Heart left ventricle (tissue), 16 donors: ENCODE measurements around the gene PUS7. TPM values are rescaled to one million over a fixed set of nuclear protein-coding genes. Genes with fewer than 3 reads are reported as not detected.

Experiments
- ATAC-seq, 4 donors: fragments of 200-7000 bp; cut with Tn5 transposase; one replicate each; pipeline ENCODE4 v1.9.1; 2020 to 2022; ENCODE audit warnings: moderate library complexity in 4 of 4, mild to moderate bottlenecking in 3 of 4, moderate number of reproducible peaks in 1 of 4
- DNase-seq, 5 donors: peaks; one replicate each; pipeline ENCODE4 v3.0.0-alpha.2; 2020
- H3K27ac ChIP-seq, 12 donors: fragments of 200-600 bp; sonication (generic) in 4 of 12; one replicate each; pipeline versions ENCODE4 v1.5.0 to v1.8.0; 2016 to 2022; ENCODE audit warnings: mild to moderate bottlenecking in 2 of 12
- H3K27me3 ChIP-seq, 9 donors: fragments of 200-600 bp; sonication (generic) in 2 of 9; one replicate each; pipeline versions ENCODE4 v1.5.1 to v1.8.0; 2016 to 2022; ENCODE audit warnings: mild to moderate bottlenecking in 3 of 9
- H3K36me3 ChIP-seq, 9 donors: fragments of 200-600 bp; sonication (generic) in 2 of 9; one replicate each; pipeline versions ENCODE4 v1.5.0 to v1.8.0; 2018 to 2022; ENCODE audit warnings: mild to moderate bottlenecking in 2 of 9
- H3K4me1 ChIP-seq, 12 donors: fragments of 200-600 bp; sonication (generic) in 4 of 12; one replicate each; pipeline versions ENCODE4 v1.5.0 to v1.8.0; 2016 to 2022; ENCODE audit warnings: mild to moderate bottlenecking in 3 of 12
- H3K4me3 ChIP-seq, 12 donors: fragments of 200-600 bp; sonication (generic) in 4 of 12; one replicate each; pipeline versions ENCODE4 v1.5.0 to v1.8.0; 2017 to 2022; ENCODE audit warnings: mild to moderate bottlenecking in 9 of 12, moderate library complexity in 4 of 12
- H3K9me3 ChIP-seq, 12 donors: fragments of 200-600 bp; sonication (generic) in 4 of 12; one replicate each; pipeline versions ENCODE4 v1.5.0 to v1.8.0; 2016 to 2022; ENCODE audit warnings: mild to moderate bottlenecking in 1 of 12
- CTCF ChIP-seq, 12 donors: fragments of 200-600 bp; sonication (generic) in 4 of 12; IDR thresholded peaks; one replicate each; pipeline versions ENCODE4 v1.5.0 to v1.8.0; 2018 to 2022; ENCODE audit warnings: antibody characterized with exemption in 12 of 12, mild to moderate bottlenecking in 5 of 12
- POLR2A ChIP-seq, 2 donors: fragments of 450-650 bp; IDR thresholded peaks; one replicate each; pipeline ENCODE4 v1.6.1; 2017; ENCODE audit warnings: antibody characterized with exemption in 2 of 2, mild to moderate bottlenecking in 2 of 2, moderate library complexity in 2 of 2
- WGBS, 4 donors: extraction: QIAGEN DNeasy Blood & Tissue Kit in 2 of 4; methylation state at CpG; one replicate each; pipeline versions ENCODE4 v1.1.5 to v1.1.7; 2013 to 2018; 5-methylcytosine and 5-hydroxymethylcytosine counted together
- intact Hi-C, 10 donors: fragments of 100-400 bp; cut with DNase I; formaldehyde crosslinking; loops; one replicate each; pipeline versions ENCODE4 v1.11.1 to v1.14.2; 2022
- polyA plus RNA-seq, 2 donors: library from polyadenylated mRNA; stranded (reverse); fragments of 200-250 nt; gene quantifications; one replicate each; pipeline ENCODE4 v1.2.3, GENCODE V29; 2013
- total RNA-seq, 9 donors: library from RNA; depleted of rRNA in 2 of 9; stranded (reverse); fragments of >200 nt in 2 of 9; fragmentation: NEBNext Ultra II Directional in 3 of 9; extraction: Animal tissue kit (Norgen Biotek cat#: 25700) in 3 of 9; gene quantifications; one replicate each; pipeline versions ENCODE4 v1.1.0 to v1.2.4, GENCODE V29; 2016 to 2023
- donor health status: ischemic (EF 13 %, LVEDD 7.1; RV severe dilation, severe dysfunction).
- donor health status: healthy with polysubstance abuse.
- donor health status: DM: no; HTN: yes; CAD: no.
- donor health status: DM: no; HTN: no; CAD: no.
- donor health status: ischemic (EF 25% LVEDD 6.9; RV normal size, moderate dysfunction).
- donor health status: ischemic (EF 25% LVEDD 5.7; RV mildly dilated, moderate dysfunction).
- donor health status: healthy.
- donor health status: DM: yes; HTN: yes; CAD: no.
- donor health status: ischemic (EF 35%, LVEDD 5.7; RV mildly dilated, moderate dysfunction).
- donor health status: nonischemic (EF 11% LVEDD 7.7; RV severe dilation, severe dysfunction).
- donor health status: DM: yes; HTN: yes; CAD: no.
- donor health status: PGD.
- donor health status: ischemic (EF 29% LVEDD 5.4; RV normal size, mild dysfunction).
- donor health status: nonischemic (EF 23%, LVEDD 6.1; RV moderate dilation, normal function).

PUS7 gene
- total and polyA plus RNA-seq, 11 donors: 1.9 to 7.9 (median 5.5) TPM

GRCh38 chr7:105474045-105474444, 48.0 kb downstream of the PUS7 start:
- intact Hi-C loops: no loop called here
- Histone ChIP-seq H3K4me1 (no peaks in the 10 kb centered on the region), H3K9me3 (no peaks in the 10 kb centered on the region), H3K27ac (no peak overlapping the region), H3K36me3 (peaks cover 0 to 18% (median 4%) of the 10 kb centered on the region in 9 donors), H3K4me3 (no peak overlapping the region), H3K27me3 (no peaks in the 10 kb centered on the region)
- ATAC-seq (no peak), DNase-seq (no peak)
- WGBS, 4 donors: 71 to 80% (median 75%) methylated on average over 1 of the region's 1 CpG
- no peak for TF ChIP-seq POLR2A (IDR thresholded peaks at IDR 0.05)

GRCh38 chr7:105473163-105473562, 48.9 kb downstream of the PUS7 start:
- 86 to 95% (median 93%) methylated on average over 4 of the region's 4 CpGs for WGBS, 4 donors
- H3K9me3 ChIP-seq: no peaks in the 10 kb centered on the region
- H3K27me3 ChIP-seq: no peaks in the 10 kb centered on the region
- peaks cover 0 to 17% (median 4%) of the 10 kb centered on the region in 9 donors for H3K36me3 ChIP-seq
- H3K4me3 ChIP-seq: no peak overlapping the region
- no peaks in the 10 kb centered on the region for H3K4me1 ChIP-seq
- no peak overlapping the region for H3K27ac ChIP-seq
- intact Hi-C loops: no loop called here
- no peak for DNase-seq
- ATAC-seq: no peak
- TF ChIP-seq POLR2A (IDR thresholded peaks at IDR 0.05) (no peak), CTCF (IDR thresholded peaks at IDR 0.05) (no peak)

GRCh38 chr7:105470846-105471245, 51.2 kb downstream of the PUS7 start:
- ATAC-seq: no peak
- Histone ChIP-seq H3K36me3 (peaks cover 0 to 20% (median 9%) of the 10 kb centered on the region in 9 donors), H3K4me1 (no peaks in the 10 kb centered on the region), H3K27me3 (no peaks in the 10 kb centered on the region), H3K4me3 (no peak overlapping the region), H3K9me3 (no peaks in the 10 kb centered on the region), H3K27ac (no peak overlapping the region)
- intact Hi-C loops: no loop called here
- no peak for TF ChIP-seq CTCF (IDR thresholded peaks at IDR 0.05)
- WGBS, 4 donors: 95 to 99% (median 96%) methylated on average over 4 of the region's 4 CpGs
- DNase-seq: no peak

- no peaks in the 10 kb centered on the region for H3K9me3 ChIP-seq
- WGBS, 4 donors: 91 to 97% (median 96%) methylated on average over 3 of the region's 3 CpGs
- TF ChIP-seq CTCF (IDR thresholded peaks at IDR 0.05) (no peak), POLR2A (IDR thresholded peaks at IDR 0.05) (no peak)
- ATAC-seq (no peak), DNase-seq (no peak)
- no peak overlapping the region for H3K4me3 ChIP-seq
- H3K27me3 ChIP-seq: no peaks in the 10 kb centered on the region
- intact Hi-C loops: no loop called here
- peaks cover 0 to 22% (median 11%) of the 10 kb centered on the region in 9 donors for H3K36me3 ChIP-seq
- H3K4me1 ChIP-seq: no peaks in the 10 kb centered on the region
- no peak overlapping the region for H3K27ac ChIP-seq
These were observed 52.0 kb downstream of the PUS7 start for GRCh38 chr7:105470090-105470489.

GRCh38 chr7:105462765-105463420, 59.2 kb downstream of the PUS7 start:
- Histone ChIP-seq H3K4me3 (no peak overlapping the region), H3K9me3 (no peaks in the 10 kb centered on the region), H3K27me3 (no peaks in the 10 kb centered on the region), H3K4me1 (peaks cover 0 to under 1% (median 0%) of the 10 kb centered on the region in 12 donors), H3K36me3 (peaks cover 0 to 56% (median 19%) of the 10 kb centered on the region in 9 donors), H3K27ac (no peak overlapping the region)
- ATAC-seq (no peak), DNase-seq (no peak)
- TF ChIP-seq POLR2A (IDR thresholded peaks at IDR 0.05) (no peak), CTCF (IDR thresholded peaks at IDR 0.05) (no peak)
- intact Hi-C loops: no loop called here
- WGBS, 4 donors: 72 to 88% (median 80%) methylated on average over 3 of the region's 3 CpGs
